Erythroblast (primary cell): ENCODE results near the gene TMX1.

Source experiments
- DNase-seq, 2 experiments: peaks; one replicate each; lab custom pipeline; 2025; lab: John Stamatoyannopoulos, UW
- GATA1 ChIP-seq: IDR thresholded peaks from 2 replicates; pipeline ENCODE4 v1.6.1; 2011; ENCODE audit warnings: low read depth, mild to moderate bottlenecking, control low read depth, low read length, moderate library complexity
- POLR2A ChIP-seq: IDR thresholded peaks from 2 replicates; pipeline ENCODE4 v1.6.1; 2011; ENCODE audit warnings: mild to moderate bottlenecking, low read length

Gene TMX1

GRCh38 chr14:51251486-51251885, 11.4 kb downstream of the TMX1 start:
- no peak for DNase-seq
- TF ChIP-seq POLR2A (no peak), GATA1 (no peak)

GRCh38 chr14:51253880-51254279, 13.8 kb downstream of the TMX1 start:
- no peak for DNase-seq
- TF ChIP-seq GATA1 (no peak), POLR2A (no peak)

- no peak for TF ChIP-seq POLR2A
- no peak for TF ChIP-seq GATA1
- no peak for DNase-seq
Measured at GRCh38 chr14:51258280-51258679, 18.2 kb downstream of the TMX1 start.

GRCh38 chr14:51258788-51259187, 18.7 kb downstream of the TMX1 start:
- no peak for DNase-seq
- no peak for TF ChIP-seq GATA1
- TF ChIP-seq POLR2A, result no peak

GRCh38 chr14:51260225-51260624, 20.2 kb downstream of the TMX1 start:
- no peak for DNase-seq
- TF ChIP-seq POLR2A (no peak), GATA1 (no peak)

- no peak for TF ChIP-seq GATA1
- TF ChIP-seq POLR2A, result no peak
- no peak for DNase-seq
Measured at GRCh38 chr14:51261151-51261550, 21.1 kb downstream of the TMX1 start.

- no peak for DNase-seq
- TF ChIP-seq GATA1 (no peak), POLR2A (no peak)
Measured at GRCh38 chr14:51262868-51263267, 22.8 kb downstream of the TMX1 start.

GRCh38 chr14:51269634-51270033, 29.6 kb downstream of the TMX1 start:
- DNase-seq, result no peak

GRCh38 chr14:51276605-51277004, 36.6 kb downstream of the TMX1 start:
- DNase-seq, result no peak
- TF ChIP-seq POLR2A (no peak), GATA1 (no peak)

More at GRCh38 chr14:51269634-51270033, 29.6 kb downstream of the TMX1 start:
- TF ChIP-seq POLR2A, result no peak
- no peak for TF ChIP-seq GATA1

- DNase-seq, result no peak
- TF ChIP-seq POLR2A (no peak), GATA1 (no peak)
Measured at GRCh38 chr14:51277753-51278415, 37.8 kb downstream of the TMX1 start.

- DNase-seq, result no peak
- TF ChIP-seq POLR2A, result no peak
- no peak for TF ChIP-seq GATA1
Measured at GRCh38 chr14:51282517-51282916, 42.5 kb downstream of the TMX1 start.

- DNase-seq, result peak; percentile 29 to 62
- TF ChIP-seq POLR2A (no peak), GATA1 (no peak)
Measured at GRCh38 chr14:51283402-51284085, 43.5 kb downstream of the TMX1 start.

- DNase-seq, result no peak
Measured at GRCh38 chr14:51284241-51284640, 44.2 kb downstream of the TMX1 start.

GRCh38 chr14:51285120-51285519, 45.1 kb downstream of the TMX1 start:
- TF ChIP-seq GATA1 (no peak), POLR2A (no peak)
- no peak for DNase-seq

More at GRCh38 chr14:51284241-51284640, 44.2 kb downstream of the TMX1 start:
- no peak for TF ChIP-seq GATA1
